Measurements from ENCODE around the gene CXCL5. TPM values are rescaled to one million over a fixed set of nuclear protein-coding genes. Genes with fewer than 3 reads are reported as not detected.

The CXCL5 gene
- polyA plus RNA-seq, 1 of the 3 experiments (the other 2 are of a cell fraction) = 0.02 TPM

- ChIA-PET CTCF (no interaction called here), POLR2A (no interaction called here)
- H3K4me2 ChIP-seq = no peak overlapping the region
- no peak overlapping the region for H3K27ac ChIP-seq (ENCODE audit: low read depth in 2 of 2, low read length in 1 of 2)
- no peak for DNase-seq
- TF ChIP-seq RCOR1 (IDR thresholded peaks at IDR 0.05; ENCODE audit: low read length) = no peak
- no peak for TF ChIP-seq GATA2 (CRISPR knock-in tag; IDR thresholded peaks at IDR 0.05)
- no peak for TF ChIP-seq EP300 (IDR thresholded peaks at IDR 0.05; ENCODE audit: borderline replicate concordance in 1 of 2, low read depth in 1 of 2, low read length in 1 of 2)
- no peak for TF ChIP-seq TAF1 (IDR thresholded peaks at IDR 0.05; ENCODE audit: borderline replicate concordance, low read depth, low read length)
- no peak for TF ChIP-seq USF1 (IDR thresholded peaks at IDR 0.05; ENCODE audit: borderline replicate concordance, low read depth)
- no peak for TF ChIP-seq REST (IDR thresholded peaks at IDR 0.05; ENCODE audit: low read depth, low read length)
- no peak for TF ChIP-seq RXRA (IDR thresholded peaks at IDR 0.05; ENCODE audit: borderline replicate concordance, low read depth)
- TF ChIP-seq MAX (IDR thresholded peaks at IDR 0.05; ENCODE audit: low read depth) = no peak
- TF ChIP-seq CHD2 (IDR thresholded peaks at IDR 0.05; ENCODE audit: low read length, partially characterized antibody) = no peak
- no peak for TF ChIP-seq FOXM1 (IDR thresholded peaks at IDR 0.05; ENCODE audit: low read depth)
- TF ChIP-seq TCF12 (IDR thresholded peaks at IDR 0.05) = no peak
- no peak for TF ChIP-seq JUND (IDR thresholded peaks at IDR 0.05)
- no peak for TF ChIP-seq PBX3 (IDR thresholded peaks at IDR 0.05)
- no peak for TF ChIP-seq RAD21 (IDR thresholded peaks at IDR 0.05; ENCODE audit: low read length)
- TF ChIP-seq FOSL2 (IDR thresholded peaks at IDR 0.05; ENCODE audit: borderline replicate concordance, low read depth) = no peak
- TF ChIP-seq MXI1 (IDR thresholded peaks at IDR 0.05; ENCODE audit: low read depth, low read length) = no peak
- TF ChIP-seq EZH2phosphoT487 (IDR thresholded peaks at IDR 0.05; ENCODE audit: borderline replicate concordance, low read depth) = no peak
- no peak for TF ChIP-seq RFX5 (IDR thresholded peaks at IDR 0.05; ENCODE audit: low read length)
- TF ChIP-seq ELF1 (IDR thresholded peaks at IDR 0.05) = no peak
- no peak for TF ChIP-seq POLR2AphosphoS5 (IDR thresholded peaks at IDR 0.05; ENCODE audit: low read depth, low read length)
- H3K9me2 ChIP-seq = no peaks in the 10 kb centered on the region
- H3K79me2 ChIP-seq (ENCODE audit: insufficient read depth) = no peaks in the 10 kb centered on the region
- H3F3A ChIP-seq (replicated peaks; ENCODE audit: insufficient read depth) = no peaks in the 10 kb centered on the region
- H3K4me1 ChIP-seq (ENCODE audit: control insufficient read depth in 1 of 2, insufficient read depth in 2 of 2, low read depth in 1 of 2, low read length in 1 of 2) = no peaks in the 10 kb centered on the region
- H2AFZ ChIP-seq (ENCODE audit: low read depth) = no peak overlapping the region
- no peak overlapping the region for H3K4me3 ChIP-seq (ENCODE audit: low read depth in 2 of 2, low read length in 1 of 2)
- H3K27me3 ChIP-seq (ENCODE audit: insufficient read depth) = peaks cover 26% of the 10 kb centered on the region; the same call in 1 of the 2 replicates
- H3K9me3 ChIP-seq = no peaks in the 10 kb centered on the region
- no peaks in the 10 kb centered on the region for H4K20me1 ChIP-seq (ENCODE audit: insufficient read depth)
- 11% methylated on average over 6 of the region's 6 CpGs for WGBS (ENCODE audit: low lambda C conversion rate)
- no peaks in the 10 kb centered on the region for H3K36me3 ChIP-seq (replicated peaks in 1 of 2; ENCODE audit: control insufficient read depth in 1 of 2, insufficient read depth in 2 of 2, low read length in 1 of 2)
- no peak overlapping the region for H3K9ac ChIP-seq
Measured at GRCh38 chr4:74000301-74000700, 1.8 kb upstream of the CXCL5 start.

Measured in SK-N-SH (cell line).